HepG2 (cell line): ENCODE measurements around the gene SUN1. TPM values are rescaled to one million over a fixed set of nuclear protein-coding genes. Genes with fewer than 3 reads are reported as not detected.

Experiments
- ARID5B ChIP-seq: IDR thresholded peaks from 2 replicates; pipeline ENCODE4 v1.4.0; 2020; ENCODE audit warnings: mild to moderate bottlenecking, missing genetic modification reagents
- KDM2A ChIP-seq: sonication (generic); formaldehyde crosslinking; IDR thresholded peaks from 2 replicates; pipeline ENCODE4 v1.4.0; 2020; ENCODE audit warnings: low read depth, missing genetic modification reagents, borderline replicate concordance
- KLF16 ChIP-seq, 2 experiments: sonication (generic) in 1 of 2; formaldehyde crosslinking in 1 of 2; IDR thresholded peaks; 2 replicates each; pipeline versions ENCODE4 v1.6.1 to v1.8.0; 2016 to 2023; ENCODE audit warnings: missing genetic modification reagents in 2 of 2, missing compliant biosample characterization in 1 of 2
- NFYC ChIP-seq: IDR thresholded peaks from 2 replicates; pipeline ENCODE4 v1.6.1; 2016; ENCODE audit warnings: missing genetic modification reagents, missing compliant biosample characterization
- RORA ChIP-seq: sonication (generic); formaldehyde crosslinking; IDR thresholded peaks from 2 replicates; pipeline ENCODE4 v1.5.0; 2020; ENCODE audit warnings: mild to moderate bottlenecking, missing genetic modification reagents, moderate library complexity
- ZFP41 ChIP-seq: sonication (generic); formaldehyde crosslinking; IDR thresholded peaks from 2 replicates; pipeline ENCODE4 v1.4.0; 2020; ENCODE audit warnings: mild to moderate bottlenecking, missing genetic modification reagents, borderline replicate concordance
- ZNF616 ChIP-seq: sonication (generic); formaldehyde crosslinking; IDR thresholded peaks from 2 replicates; pipeline ENCODE4 v1.5.0; 2020; ENCODE audit warnings: low read depth, mild to moderate bottlenecking, missing genetic modification reagents
- ZNF883 ChIP-seq: sonication (generic); formaldehyde crosslinking; IDR thresholded peaks from 2 replicates; pipeline ENCODE4 v1.5.1; 2020; ENCODE audit warnings: mild to moderate bottlenecking, missing genetic modification reagents; ENCODE audit errors: not compliant biosample characterization
- polyA plus RNA-seq, 8 experiments: library from polyadenylated mRNA; depleted of rRNA in 3 of 8; stranded (reverse) in 7 of 8; unstranded in 1 of 8; fragments of >200 nt; fragmentation: Illumina TruSeq in 4 of 8; extraction: Trizol in 4 of 8; gene quantifications; 2 replicates each; pipeline versions ENCODE4 v1.2.1 to v1.2.3, GENCODE V29; 2011 to 2016; ENCODE audit warnings: low read depth in 4 of 8, missing spikeins in 1 of 8, mixed read lengths in 1 of 8; ENCODE audit not compliant: insufficient read depth in 1 of 8
- total RNA-seq, 5 experiments: library from RNA; depleted of rRNA; stranded (reverse); fragments of >200 nt; fragmentation: Illumina TruSeq; extraction: Trizol; gene quantifications; 2 replicates each; pipeline ENCODE4 v1.2.3, GENCODE V29; 2016; ENCODE audit warnings: low read depth in 1 of 5
- TF ChIP-seq, protein P1 (sequence below): sonication (generic); formaldehyde crosslinking; IDR thresholded peaks from 2 replicates; pipeline ENCODE4 v1.4.0; 2020; ENCODE audit warnings: mild to moderate bottlenecking, missing genetic modification reagents, borderline replicate concordance
- TF ChIP-seq, protein P2 (sequence below): fragments of 450-650 bp; IDR thresholded peaks from 2 replicates; pipeline ENCODE4 v1.6.1; 2016

Gene SUN1
- total and polyA plus RNA-seq, 2 of the 13 experiments (the other 11 are each of a cell fraction or from before 2014, with no cell fraction given) = 47.0 to 126 TPM

- TF ChIP-seq KLF16 (CRISPR knock-in tag; IDR thresholded peaks at IDR 0.05) (no peak), NFYC (CRISPR knock-in tag) (no peak), RORA (CRISPR knock-in tag) (no peak), ZNF616 (no peak), ARID5B (CRISPR knock-in tag) (no peak), ZFP41 (CRISPR knock-in tag) (no peak), ZNF883 (no peak), KDM2A (CRISPR knock-in tag) (no peak)
- TF ChIP-seq, protein P1, sequence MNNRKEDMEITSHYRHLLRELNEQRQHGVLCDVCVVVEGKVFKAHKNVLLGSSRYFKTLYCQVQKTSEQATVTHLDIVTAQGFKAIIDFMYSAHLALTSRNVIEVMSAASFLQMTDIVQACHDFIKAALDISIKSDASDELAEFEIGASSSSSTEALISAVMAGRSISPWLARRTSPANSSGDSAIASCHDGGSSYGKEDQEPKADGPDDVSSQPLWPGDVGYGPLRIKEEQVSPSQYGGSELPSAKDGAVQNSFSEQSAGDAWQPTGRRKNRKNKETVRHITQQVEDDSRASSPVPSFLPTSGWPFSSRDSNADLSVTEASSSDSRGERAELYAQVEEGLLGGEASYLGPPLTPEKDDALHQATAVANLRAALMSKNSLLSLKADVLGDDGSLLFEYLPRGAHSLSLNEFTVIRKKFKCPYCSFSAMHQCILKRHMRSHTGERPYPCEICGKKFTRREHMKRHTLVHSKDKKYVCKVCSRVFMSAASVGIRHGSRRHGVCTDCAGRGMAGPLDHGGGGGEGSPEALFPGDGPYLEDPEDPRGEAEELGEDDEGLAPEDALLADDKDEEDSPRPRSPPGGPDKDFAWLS (CRISPR knock-in tag) = no peak
- TF ChIP-seq, protein P2, sequence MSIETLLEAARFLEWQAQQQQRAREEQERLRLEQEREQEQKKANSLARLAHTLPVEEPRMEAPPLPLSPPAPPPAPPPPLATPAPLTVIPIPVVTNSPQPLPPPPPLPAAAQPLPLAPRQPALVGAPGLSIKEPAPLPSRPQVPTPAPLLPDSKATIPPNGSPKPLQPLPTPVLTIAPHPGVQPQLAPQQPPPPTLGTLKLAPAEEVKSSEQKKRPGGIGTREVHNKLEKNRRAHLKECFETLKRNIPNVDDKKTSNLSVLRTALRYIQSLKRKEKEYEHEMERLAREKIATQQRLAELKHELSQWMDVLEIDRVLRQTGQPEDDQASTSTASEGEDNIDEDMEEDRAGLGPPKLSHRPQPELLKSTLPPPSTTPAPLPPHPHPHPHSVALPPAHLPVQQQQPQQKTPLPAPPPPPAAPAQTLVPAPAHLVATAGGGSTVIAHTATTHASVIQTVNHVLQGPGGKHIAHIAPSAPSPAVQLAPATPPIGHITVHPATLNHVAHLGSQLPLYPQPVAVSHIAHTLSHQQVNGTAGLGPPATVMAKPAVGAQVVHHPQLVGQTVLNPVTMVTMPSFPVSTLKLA = no peak
Measured at GRCh38 chr7:869348-869747, 37.1 kb downstream of the SUN1 start (continued).
